Measurements from ENCODE around the gene FGD2.
A peak's percentile ranks its signal among the peaks of the same experiment; 100 is the strongest.

Gene FGD2

GRCh38 chr6:37059344-37060194 lies 54.1 kb downstream of the FGD2 start (continued):
- TF ChIP-seq ZNF449 (tag by site-specific recombination; IDR thresholded peaks at IDR 0.05) (no peak), ZBTB21 (tag by site-specific recombination; IDR thresholded peaks at IDR 0.05) (no peak), BCL6B (tag by site-specific recombination; IDR thresholded peaks at IDR 0.05) (no peak), INSM2 (tag by site-specific recombination; IDR thresholded peaks at IDR 0.05) (no peak), ZNF266 (tag by site-specific recombination; IDR thresholded peaks at IDR 0.05; ENCODE audit: low read depth) (no peak), KLF16 (tag by site-specific recombination; IDR thresholded peaks at IDR 0.05) (no peak), ZNF660 (tag by site-specific recombination; IDR thresholded peaks at IDR 0.05) (peak; percentile 79), ZNF398 (tag by site-specific recombination; IDR thresholded peaks at IDR 0.05) (no peak; the same call in none of the 2 replicates), MEIS1 (CRISPR knock-in tag; IDR thresholded peaks at IDR 0.05; ENCODE audit: borderline replicate concordance) (no peak), GLI4 (tag by site-specific recombination; IDR thresholded peaks at IDR 0.05) (no peak), ZNF148 (tag by site-specific recombination; IDR thresholded peaks at IDR 0.05; ENCODE audit: borderline replicate concordance) (no peak), PRDM6 (tag by site-specific recombination; IDR thresholded peaks at IDR 0.05) (no peak), REST (tag by site-specific recombination; IDR thresholded peaks at IDR 0.05) (no peak), KLF1 (tag by site-specific recombination; IDR thresholded peaks at IDR 0.05) (no peak; the same call in 1 of the 2 replicates), ZIC2 (tag by site-specific recombination; IDR thresholded peaks at IDR 0.05) (peak; percentile 90), ZNF645 (tag by site-specific recombination; IDR thresholded peaks at IDR 0.05) (no peak), ZNF2 (tag by site-specific recombination; IDR thresholded peaks at IDR 0.05) (peak; percentile 22; the same call in 1 of the 2 replicates), ZNF292 (tag by site-specific recombination; IDR thresholded peaks at IDR 0.05; ENCODE audit: borderline replicate concordance, low read depth) (no peak), PATZ1 (tag by site-specific recombination; IDR thresholded peaks at IDR 0.05) (peak; percentile 38), HOXD13 (CRISPR knock-in tag; IDR thresholded peaks at IDR 0.05; ENCODE audit: borderline replicate concordance) (no peak)

Measured in HEK293 (cell line).